H1 (cell line): ENCODE measurements around the gene NT5DC1. TPM values are rescaled to one million over a fixed set of nuclear protein-coding genes. Genes with fewer than 3 reads are reported as not detected.

Experiments used
- CTCF ChIA-PET: fragments of 300-600 bp; sonication (Branson Sonifier 250); formaldehyde crosslinking; loops from one replicate; lab custom pipeline; 2021; ENCODE audit not compliant: partially characterized antibody; lab: Charles Lee
- POLR2A ChIA-PET: fragments of 300-600 bp; sonication (Branson Sonifier 250); formaldehyde crosslinking; loops from one replicate; lab custom pipeline; 2021; ENCODE audit warnings: inconsistent platforms; ENCODE audit not compliant: partially characterized antibody; lab: Charles Lee
- DNase-seq, 2 experiments: peaks; one replicate each; pipeline versions ENCODE4 v3.0.0 to v3.0.0-alpha.2; 2010 to 2022; ENCODE audit warnings: low spot score in 2 of 2, low read depth in 1 of 2, mixed read lengths in 1 of 2
- FAIRE-seq: peaks from 2 replicates; lab custom pipeline; 2011; peaks lifted over from hg19 to GRCh38; lab: Jason Lieb, UNC
- H2AFZ ChIP-seq: 2 replicates; pipeline ENCODE4 v1.8.1; 2012; ENCODE audit warnings: low read length, inconsistent platforms
- H2AK5ac ChIP-seq: 2 replicates; pipeline ENCODE4 v1.6.1; 2013; ENCODE audit warnings: low read depth, low read length
- H2BK120ac ChIP-seq: replicated peaks from 2 replicates; pipeline ENCODE3; 2013; ENCODE audit warnings: low read depth, low read length, inconsistent platforms
- H2BK12ac ChIP-seq: 2 replicates; pipeline ENCODE4 v1.6.1; 2013; ENCODE audit warnings: low read depth, low read length
- H2BK15ac ChIP-seq: 2 replicates; pipeline ENCODE4 v1.6.1; 2013; ENCODE audit warnings: low read length
- H2BK20ac ChIP-seq: 2 replicates; pipeline ENCODE4 v1.6.1; 2013; ENCODE audit warnings: low read length
- H2BK5ac ChIP-seq: 2 replicates; pipeline ENCODE4 v1.6.1; 2013; ENCODE audit warnings: low read depth, low read length
- H3K14ac ChIP-seq: 2 replicates; pipeline ENCODE4 v1.6.1; 2013; ENCODE audit warnings: inconsistent platforms; ENCODE audit not compliant: insufficient read length
- H3K18ac ChIP-seq: 2 replicates; pipeline ENCODE4 v1.6.1; 2013; ENCODE audit warnings: low read length; ENCODE audit errors: extremely low read depth
- H3K23ac ChIP-seq: 2 replicates; pipeline ENCODE4 v1.6.1; 2013; ENCODE audit warnings: inconsistent platforms; ENCODE audit not compliant: insufficient read length
- H3K23me2 ChIP-seq: 2 replicates; pipeline ENCODE4 v1.6.1; 2013; ENCODE audit warnings: low read depth, low read length
- H3K27ac ChIP-seq: 2 replicates; pipeline ENCODE4 v1.6.1; 2011; ENCODE audit warnings: low read depth, low read length, inconsistent platforms
- H3K27me3 ChIP-seq, 4 experiments: replicated peaks in 1 of 4; 1 replicate in 1 of 4; 2 replicates in 3 of 4; pipeline versions ENCODE4 v1.6.1 to v1.8.1; 2011 to 2013; ENCODE audit warnings: low read length in 3 of 4, mild to moderate bottlenecking in 3 of 4, inconsistent platforms in 2 of 4, mixed read lengths in 2 of 4, moderate library complexity in 1 of 4; ENCODE audit not compliant: control insufficient read depth in 3 of 4, insufficient read depth in 3 of 4; ENCODE audit errors: extremely low read depth in 1 of 4
- H3K36me3 ChIP-seq, 4 experiments: 2 replicates each; pipeline versions ENCODE4 v1.6.1 to v1.8.1; 2011 to 2013; ENCODE audit warnings: mild to moderate bottlenecking in 4 of 4, low read length in 3 of 4, moderate library complexity in 2 of 4, control low read depth in 1 of 4, inconsistent platforms in 1 of 4; ENCODE audit not compliant: insufficient read depth in 4 of 4, control insufficient read depth in 2 of 4
- H3K4ac ChIP-seq: replicated peaks from 2 replicates; pipeline ENCODE3; 2013; ENCODE audit warnings: low read length, low read depth, mixed read lengths, inconsistent platforms; ENCODE audit not compliant: insufficient read length
- H3K4me1 ChIP-seq, 4 experiments: replicated peaks in 1 of 4; 1 replicate in 1 of 4; 2 replicates in 3 of 4; pipeline versions ENCODE4 v1.6.1 to v1.8.1; 2011 to 2013; ENCODE audit warnings: low read length in 3 of 4, inconsistent platforms in 2 of 4, mixed read lengths in 1 of 4; ENCODE audit not compliant: insufficient read depth in 4 of 4, control insufficient read depth in 3 of 4
- H3K4me2 ChIP-seq, 2 experiments: 2 replicates each; pipeline versions ENCODE4 v1.6.1 to v1.8.1; 2011 to 2013; ENCODE audit warnings: low read depth in 2 of 2, low read length in 2 of 2, control low read depth in 1 of 2, inconsistent platforms in 1 of 2, mild to moderate bottlenecking in 1 of 2; ENCODE audit not compliant: insufficient read depth in 1 of 2
- H3K4me3 ChIP-seq, 4 experiments: fragments of 200-600, 300-600 bp in 1 of 4; sonication (generic), shearing (Covaris generic), sonication (Bioruptor Twin) in 1 of 4; 2 replicates each; pipeline versions ENCODE4 v1.5.1 to v1.8.1; 2011 to 2016; ENCODE audit warnings: low read length in 4 of 4, low read depth in 3 of 4, control low read depth in 2 of 4, inconsistent platforms in 2 of 4, mild to moderate bottlenecking in 2 of 4, mixed read lengths in 1 of 4, moderate library complexity in 1 of 4; ENCODE audit not compliant: insufficient read depth in 2 of 4; ENCODE audit errors: extremely low read depth in 1 of 4
- H3K56ac ChIP-seq: replicated peaks from 2 replicates; pipeline ENCODE3; 2013; ENCODE audit warnings: low read depth, mild to moderate bottlenecking, mixed read lengths, low read length, inconsistent platforms; ENCODE audit not compliant: insufficient read length
- H3K79me1 ChIP-seq: 2 replicates; pipeline ENCODE4 v1.6.1; 2013; ENCODE audit warnings: low read depth, low read length, control low read depth
- H3K79me2 ChIP-seq, 2 experiments: 2 replicates each; pipeline versions ENCODE4 v1.6.1 to v1.8.1; 2012 to 2013; ENCODE audit warnings: low read length in 2 of 2, mild to moderate bottlenecking in 2 of 2, inconsistent platforms in 1 of 2; ENCODE audit not compliant: insufficient read depth in 2 of 2, control insufficient read depth in 1 of 2
- H3K9ac ChIP-seq, 4 experiments: replicated peaks in 1 of 4; 1 replicate in 1 of 4; 2 replicates in 3 of 4; pipeline versions ENCODE4 v1.6.1 to v1.8.1; 2011 to 2013; ENCODE audit warnings: low read depth in 3 of 4, low read length in 3 of 4, control low read depth in 2 of 4, mild to moderate bottlenecking in 2 of 4, moderate library complexity in 2 of 4, inconsistent platforms in 1 of 4; ENCODE audit errors: extremely low read depth in 1 of 4
- H3K9me3 ChIP-seq, 2 experiments: 2 replicates each; pipeline versions ENCODE4 v1.6.1 to v1.8.1; 2012 to 2013; ENCODE audit warnings: mild to moderate bottlenecking in 2 of 2, moderate library complexity in 2 of 2, control low read depth in 1 of 2, inconsistent platforms in 1 of 2, low read depth in 1 of 2, low read length in 1 of 2, mixed read lengths in 1 of 2; ENCODE audit not compliant: insufficient read depth in 2 of 2
- H4K20me1 ChIP-seq, 2 experiments: replicated peaks in 1 of 2; 2 replicates each; pipeline versions ENCODE3 to v1.8.1; 2011 to 2013; ENCODE audit warnings: inconsistent platforms in 2 of 2, low read length in 2 of 2, mild to moderate bottlenecking in 1 of 2; ENCODE audit not compliant: insufficient read depth in 2 of 2, control insufficient read depth in 1 of 2
- H4K5ac ChIP-seq: 2 replicates; pipeline ENCODE4 v1.6.1; 2013; ENCODE audit warnings: low read length, low read depth, mixed read lengths, inconsistent platforms; ENCODE audit not compliant: insufficient read length
- H4K8ac ChIP-seq: 2 replicates; pipeline ENCODE4 v1.8.0; 2013; ENCODE audit warnings: mild to moderate bottlenecking, moderate library complexity, low read length, inconsistent platforms; ENCODE audit not compliant: insufficient read depth; ENCODE audit errors: extremely low read depth
- H4K91ac ChIP-seq: replicated peaks from 2 replicates; pipeline ENCODE3; 2013; ENCODE audit warnings: low read length, mixed read lengths, inconsistent platforms; ENCODE audit not compliant: insufficient read length
- WGBS, 2 experiments: shearing (Covaris generic) in 1 of 2; methylation state at CpG; one replicate each; pipeline versions ENCODE4 v1.1.6 to v1.1.7; 2013 to 2015; ENCODE audit warnings: low lambda C conversion rate in 2 of 2, mixed read lengths in 2 of 2, inconsistent platforms in 1 of 2, low coverage in 1 of 2, missing lambda C conversion rate in 1 of 2; ENCODE audit not compliant: insufficient replicate concordance in 2 of 2, insufficient coverage in 1 of 2, insufficient read length in 1 of 2; ENCODE audit errors: extremely low coverage in 1 of 2, missing lambda C conversion rate in 1 of 2; 5-methylcytosine and 5-hydroxymethylcytosine counted together
- polyA plus RNA-seq, 7 experiments: library from polyadenylated mRNA; depleted of rRNA in 3 of 7; stranded (reverse) in 5 of 7; unstranded in 2 of 7; fragments of >200 nt in 5 of 7; fragments of 200-250 nt in 2 of 7; gene quantifications; 1 replicate in 5 of 7; 2 replicates in 1 of 7; 4 replicates in 1 of 7; pipeline versions ENCODE4 v1.2.1 to v1.2.3, GENCODE V29; 2011 to 2013; ENCODE audit warnings: missing spikeins in 2 of 7, mixed read lengths in 2 of 7
- total RNA-seq: library from RNA; stranded (reverse); fragmentation: NEBNext Ultra II Directional; extraction: Animal tissue kit (Norgen Biotek cat#: 25700); gene quantifications from 2 replicates; pipeline ENCODE4 v1.2.1, GENCODE V29; 2021

The NT5DC1 gene
- total and polyA plus RNA-seq, 2 of the 8 experiments (the other 6 are each of a cell fraction or from before 2014, with no cell fraction given) = 25.3 to 72.7 TPM

DNA sequence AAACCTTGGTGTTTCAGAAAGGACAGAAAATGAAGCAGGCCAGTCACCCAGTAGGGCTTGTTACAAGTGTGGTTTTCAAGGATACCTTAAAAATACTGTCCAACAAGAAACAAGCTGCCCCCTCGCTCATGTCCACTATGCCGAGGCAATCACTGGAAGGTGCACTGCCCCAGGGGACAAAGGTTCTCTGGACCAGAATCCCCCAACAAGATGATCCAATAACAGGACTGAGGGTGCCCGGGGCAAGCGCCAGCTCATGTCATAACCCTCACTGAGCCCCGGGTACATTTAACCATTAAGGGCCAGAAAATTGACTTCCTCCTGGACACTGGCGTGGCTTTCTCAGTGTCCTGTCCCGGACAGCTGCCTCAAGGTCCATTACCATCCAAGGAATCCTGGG is 6.6 kb upstream of the NT5DC1 start:
- FAIRE-seq (no peak), DNase-seq (no peak)
- H3K23ac ChIP-seq = no peak overlapping the region
- H3K4me1 ChIP-seq = peaks cover 0 to 5% (median 2%) of the 10 kb centered on the region in 4 experiments; a peak in 3 of 7 replicates
- no peak overlapping the region for H3K9ac ChIP-seq
- H4K91ac ChIP-seq = no peak overlapping the region
- no peak overlapping the region for H2BK120ac ChIP-seq
- no peak overlapping the region for H2BK15ac ChIP-seq
- no peak overlapping the region for H2BK12ac ChIP-seq
- H3K14ac ChIP-seq = no peak overlapping the region
- no peaks in the 10 kb centered on the region for H3K79me1 ChIP-seq
- ChIA-PET POLR2A (no interaction called here), CTCF (interaction anchor here (1.3 kb wide), 1 partner anchor 85 kb away, joined by 3 read pairs; no protein-coding TSS in a partner anchor)
- H3K18ac ChIP-seq = no peak overlapping the region
- H2AFZ ChIP-seq = no peak overlapping the region
- H3K27ac ChIP-seq = no peak overlapping the region
- 97% methylated on average over 7 of the region's 7 CpGs; no CpG with 5 or more reads in 1 of the 2 experiments for WGBS, 2 experiments
- no peaks in the 10 kb centered on the region for H3K23me2 ChIP-seq
- peaks cover 13 to 16% of the 10 kb centered on the region in 2 experiments; a peak in 3 of 4 replicates for H3K9me3 ChIP-seq
- H3K36me3 ChIP-seq = peaks cover 0 to 4% (median 0%) of the 10 kb centered on the region in 4 experiments; a peak in 2 of 8 replicates
- no peak overlapping the region for H3K4me3 ChIP-seq
- no peaks in the 10 kb centered on the region for H3K27me3 ChIP-seq
- no peak overlapping the region for H2BK5ac ChIP-seq
- no peak overlapping the region for H2BK20ac ChIP-seq
- no peaks in the 10 kb centered on the region for H3K79me2 ChIP-seq
- no peak overlapping the region for H4K5ac ChIP-seq
- no peak overlapping the region for H3K56ac ChIP-seq
- H4K20me1 ChIP-seq = no peaks in the 10 kb centered on the region
- H3K4me2 ChIP-seq = no peak overlapping the region
- H2AK5ac ChIP-seq = no peak overlapping the region
- H4K8ac ChIP-seq = no peak overlapping the region
- no peak overlapping the region for H3K4ac ChIP-seq
